Activated gamma-delta T cell treated with anti-CD3 and anti-CD28 coated beads, Interleukin-2, amount 50 U/mL, for 16 hours (primary cell): ENCODE measurements around the gene ITPR1.

Experiments
- DNase-seq: peaks from one replicate; pipeline ENCODE4 v3.0.0-alpha.2; 2020; ENCODE audit warnings: low read depth

ITPR1 gene

DNA sequence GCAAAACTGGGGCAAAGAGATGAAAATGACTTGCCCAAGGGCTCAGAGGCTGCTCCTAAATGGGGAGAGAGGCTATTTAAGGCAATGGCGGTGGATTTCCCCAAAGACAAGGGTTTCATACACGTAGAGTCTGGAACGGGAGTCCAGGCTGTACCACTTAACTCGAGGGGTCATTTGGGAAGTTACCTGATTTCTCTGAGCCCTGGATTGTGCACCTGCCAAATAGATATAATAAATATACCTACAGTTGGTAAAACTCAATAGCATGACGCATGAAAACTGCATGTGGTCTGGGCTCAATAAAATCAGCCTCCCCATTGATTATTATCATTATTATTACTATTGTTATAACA is 1.3 kb upstream of the ITPR1 start:
- DNase-seq: no peak

DNA sequence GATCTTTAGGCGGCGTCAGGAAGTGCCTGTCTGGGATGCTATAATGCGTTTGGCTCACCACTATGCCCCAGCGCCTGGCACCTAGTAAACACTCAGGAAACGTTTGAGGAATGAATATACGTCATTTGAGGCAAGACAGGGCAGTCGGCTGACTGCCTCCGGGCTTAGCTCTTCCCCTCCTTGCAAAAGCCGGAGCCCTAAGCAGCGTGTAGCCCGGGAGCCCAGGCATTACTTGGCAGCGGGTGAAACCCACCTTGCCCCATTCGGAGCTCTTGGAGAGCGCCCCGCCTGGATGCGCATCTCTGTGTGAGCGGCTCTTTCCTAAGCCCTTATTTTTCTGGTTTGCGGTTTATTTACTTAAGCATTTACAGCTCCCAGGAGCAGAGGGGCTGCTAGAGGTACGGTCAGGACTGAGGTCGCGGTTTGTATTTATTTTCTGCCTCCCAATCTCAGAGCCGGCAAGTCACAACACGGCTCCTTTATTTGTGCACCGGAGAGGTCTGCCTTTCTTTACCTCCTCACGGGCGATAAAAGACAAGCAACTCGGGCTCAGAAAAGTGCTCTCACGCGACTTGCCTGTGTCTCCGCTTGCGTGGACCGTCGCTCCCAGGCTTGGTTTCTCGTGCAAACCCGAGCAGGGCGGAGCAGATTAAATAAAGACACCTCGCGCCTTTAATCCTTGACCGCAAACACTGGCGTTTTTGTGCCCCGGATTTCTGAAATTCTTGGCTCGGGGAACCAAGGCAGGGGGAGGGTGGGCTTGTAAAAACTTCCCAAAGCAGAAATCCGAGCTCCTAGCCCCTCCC is 737 bp upstream of the ITPR1 start:
- DNase-seq: peak; percentile 30

DNA sequence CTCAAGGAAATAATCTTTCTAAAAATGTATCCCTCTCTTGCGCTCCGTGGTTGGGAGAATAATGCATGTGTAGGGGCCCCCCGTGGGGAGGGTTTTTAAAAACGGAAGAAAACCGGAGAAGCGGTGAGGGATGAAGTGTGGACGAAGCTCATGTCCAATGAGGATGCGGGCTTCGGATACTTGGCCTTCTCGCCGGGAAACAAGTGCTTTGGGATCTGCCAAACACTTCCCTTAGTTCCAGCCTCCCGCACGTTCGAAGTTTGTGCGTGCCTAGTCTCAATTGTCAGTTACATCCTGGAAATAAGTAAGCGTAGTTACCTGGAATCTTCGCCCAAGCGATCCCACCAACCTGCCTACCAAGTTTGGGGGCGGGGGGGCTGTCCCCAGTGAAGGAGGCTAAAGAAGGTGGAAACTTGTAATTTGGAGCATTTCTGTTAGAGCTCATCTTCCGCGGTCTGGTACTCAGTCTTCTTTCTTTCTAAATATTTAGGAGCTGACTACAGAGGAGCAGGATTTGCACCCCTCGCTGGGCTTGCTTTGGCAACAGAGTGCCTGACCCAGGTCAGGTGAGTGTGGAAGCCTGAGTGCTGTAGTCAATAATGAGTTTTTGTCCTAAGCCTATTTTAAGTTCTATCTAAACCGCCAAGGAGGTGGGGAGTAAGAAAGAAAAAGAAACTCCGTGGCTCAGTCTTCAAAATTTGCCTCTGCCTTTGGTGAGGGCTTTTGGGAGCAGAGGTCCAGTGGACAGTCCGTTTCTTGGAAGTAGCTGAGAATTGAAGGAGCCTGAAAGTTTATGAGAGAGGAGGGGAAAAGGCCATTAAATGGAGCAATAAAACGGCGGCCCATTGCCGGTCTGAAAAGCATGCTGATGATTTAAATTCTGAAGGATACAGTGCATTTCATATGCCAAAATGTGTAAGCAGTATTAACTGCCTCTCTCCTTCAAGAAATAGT is 1.1 kb downstream of the ITPR1 start:
- DNase-seq: no peak

DNA sequence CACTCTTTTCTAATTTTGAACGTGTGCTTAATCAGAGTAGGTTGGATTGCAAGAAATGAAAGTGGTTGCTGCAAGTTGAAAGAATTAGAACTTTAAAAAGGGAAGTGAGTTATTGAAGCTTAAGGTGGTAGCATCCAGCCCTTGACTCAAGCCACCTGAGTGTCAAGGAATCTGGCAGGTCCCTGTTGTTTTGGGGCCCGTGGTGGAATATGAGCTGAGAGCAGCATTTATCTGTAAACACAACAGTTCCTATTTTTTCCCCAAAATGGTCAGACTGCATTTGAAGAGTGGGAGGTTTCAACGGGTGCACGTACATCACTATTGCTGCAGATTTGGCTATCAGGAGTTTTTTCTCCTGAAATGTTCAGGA is 1.7 kb downstream of the ITPR1 start:
- DNase-seq: no peak

DNA sequence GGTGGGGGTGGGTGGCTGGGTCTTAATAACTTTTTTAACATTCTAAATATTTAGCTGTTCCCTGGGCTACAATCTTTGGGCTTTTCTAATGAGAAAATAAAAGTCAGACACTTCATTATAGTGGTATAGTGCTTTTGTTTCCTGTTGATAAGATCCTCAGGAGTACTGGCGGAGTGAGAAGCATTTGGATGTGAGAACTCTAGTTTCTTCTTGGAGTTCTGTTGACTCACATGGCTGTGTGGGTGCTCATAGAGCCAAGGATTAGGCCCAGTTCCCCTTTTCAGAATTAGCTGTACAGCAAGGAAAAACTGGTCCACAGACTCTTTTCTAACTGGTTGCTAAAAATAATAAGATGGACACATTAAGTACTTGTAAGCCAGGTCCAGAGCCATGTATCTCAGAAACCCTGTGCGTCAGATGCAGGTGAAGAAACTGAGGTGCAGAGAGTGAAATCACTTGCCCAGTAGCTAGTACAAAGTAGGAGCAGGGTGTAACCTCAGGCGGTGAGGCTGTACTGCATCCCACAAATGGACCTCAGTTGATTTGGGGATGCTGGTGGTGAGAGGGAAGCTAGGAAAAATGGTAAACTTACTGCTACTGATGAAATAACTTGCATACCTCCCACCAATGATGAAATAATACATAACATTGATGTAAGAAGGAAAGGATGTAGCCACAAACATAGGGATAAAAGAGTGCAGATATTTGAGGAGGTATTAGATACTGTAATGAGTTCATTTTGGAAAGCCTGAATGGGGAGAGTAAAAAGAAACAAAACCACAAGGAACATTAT is 2.3 kb downstream of the ITPR1 start:
- no peak for DNase-seq

DNA sequence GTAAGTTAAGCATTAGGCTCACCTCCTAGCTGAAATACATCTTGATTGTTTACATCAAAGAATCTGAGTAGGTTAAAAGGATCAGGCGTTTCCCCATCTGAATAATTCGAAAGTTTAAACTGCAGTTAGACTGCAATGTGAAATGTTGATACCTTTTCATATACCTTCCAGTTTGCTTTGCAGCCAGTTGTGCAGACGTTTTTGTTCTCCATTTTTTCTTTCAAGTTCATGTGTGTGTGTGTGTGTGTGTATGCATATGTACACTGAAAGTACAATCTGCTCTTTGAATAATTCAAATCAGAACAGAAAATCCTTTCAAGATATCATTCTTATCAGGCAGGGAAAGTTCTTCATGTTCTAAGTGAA is 2.9 kb downstream of the ITPR1 start:
- no peak for DNase-seq

DNA sequence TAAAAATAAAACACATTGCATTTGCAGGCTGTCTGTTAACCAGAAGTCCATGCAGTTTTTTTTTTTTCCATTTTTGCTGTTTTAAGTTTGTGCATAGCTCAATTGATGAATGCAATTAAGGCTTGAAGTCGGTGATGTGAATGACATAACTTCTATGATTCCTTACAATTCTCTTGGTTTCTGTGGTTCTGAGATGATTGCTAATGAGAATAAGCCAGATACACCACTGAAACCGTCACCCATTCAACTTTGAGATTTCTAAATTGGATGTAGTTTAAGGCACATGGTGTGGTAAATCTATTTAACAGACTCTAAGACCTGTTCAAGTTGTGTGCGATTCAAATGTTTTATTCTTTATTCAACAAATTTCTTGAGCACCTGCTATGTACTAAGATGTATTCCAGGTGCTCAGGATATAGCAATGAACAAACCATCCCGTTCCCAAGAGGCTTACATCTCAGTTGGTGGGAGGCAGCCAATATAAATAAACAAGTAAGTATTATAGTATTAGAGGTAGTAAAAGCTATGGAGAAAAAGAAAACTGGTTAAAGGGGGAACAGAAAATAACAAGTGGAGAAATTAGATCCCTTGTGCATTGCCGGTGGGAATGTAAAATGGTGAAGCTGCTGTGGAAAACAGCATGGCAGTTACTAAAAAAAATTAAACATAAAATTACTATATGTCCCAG is 4.0 kb downstream of the ITPR1 start:
- DNase-seq: no peak

DNA sequence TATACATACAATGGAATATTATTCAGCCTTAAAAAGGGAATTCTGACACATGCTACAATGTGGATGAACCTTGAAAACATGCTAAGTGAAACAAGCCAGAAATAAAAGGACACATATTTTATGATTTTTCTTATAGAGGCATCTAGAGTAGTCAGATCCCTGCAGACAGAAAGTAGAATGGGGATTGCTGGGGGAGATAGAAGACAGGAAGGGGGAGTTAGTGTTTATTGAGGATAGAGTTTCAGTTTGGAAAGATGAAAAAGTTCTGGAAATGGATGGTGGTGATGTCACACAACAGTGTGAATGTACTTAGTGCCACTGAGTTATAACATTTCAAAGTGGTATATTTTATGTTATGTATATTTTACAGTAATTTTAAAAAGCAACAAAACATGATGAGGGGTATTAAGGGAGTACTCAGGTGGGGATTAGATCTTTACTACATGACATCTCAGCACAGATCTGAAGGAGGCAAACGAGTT is 4.7 kb downstream of the ITPR1 start:
- no peak for DNase-seq

DNA sequence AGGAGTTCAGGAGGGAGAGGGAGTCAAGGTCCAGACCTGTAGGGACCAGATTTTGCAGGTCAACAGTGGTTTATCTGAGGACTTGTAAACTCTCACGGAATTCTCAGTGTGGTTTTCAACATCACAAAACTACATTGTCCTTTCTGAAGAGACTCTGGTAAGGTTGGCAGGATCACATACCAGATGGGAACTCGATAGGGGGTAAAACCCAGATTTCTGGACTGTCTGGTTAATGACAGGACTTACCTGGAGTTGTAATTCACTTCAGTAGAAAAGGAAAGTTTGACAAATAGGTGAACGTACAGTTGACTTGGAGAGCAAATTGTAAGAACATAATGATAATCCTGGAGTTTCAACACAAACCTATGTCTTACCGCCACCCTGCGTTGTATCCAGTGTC is 5.3 kb downstream of the ITPR1 start:
- DNase-seq: no peak

DNA sequence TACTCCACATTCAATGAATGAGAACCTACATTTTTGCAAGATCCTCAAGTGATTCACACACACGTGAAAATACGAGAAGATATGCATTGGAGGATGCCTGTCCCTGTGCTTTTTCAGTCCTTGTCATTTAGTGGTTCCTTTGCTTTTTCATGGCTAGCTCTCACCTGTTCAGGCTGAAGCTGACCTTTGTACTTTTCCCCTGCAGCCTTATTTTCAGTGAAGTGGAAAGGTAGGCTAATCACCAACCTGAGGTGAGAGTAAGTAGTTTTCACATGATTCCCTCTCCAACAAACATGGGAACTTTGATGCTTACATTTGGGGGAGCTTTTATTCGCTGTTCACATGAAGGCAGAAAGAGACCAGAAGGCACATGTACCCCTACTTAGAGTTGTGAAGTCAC is 8.3 kb downstream of the ITPR1 start:
- DNase-seq: no peak

DNA sequence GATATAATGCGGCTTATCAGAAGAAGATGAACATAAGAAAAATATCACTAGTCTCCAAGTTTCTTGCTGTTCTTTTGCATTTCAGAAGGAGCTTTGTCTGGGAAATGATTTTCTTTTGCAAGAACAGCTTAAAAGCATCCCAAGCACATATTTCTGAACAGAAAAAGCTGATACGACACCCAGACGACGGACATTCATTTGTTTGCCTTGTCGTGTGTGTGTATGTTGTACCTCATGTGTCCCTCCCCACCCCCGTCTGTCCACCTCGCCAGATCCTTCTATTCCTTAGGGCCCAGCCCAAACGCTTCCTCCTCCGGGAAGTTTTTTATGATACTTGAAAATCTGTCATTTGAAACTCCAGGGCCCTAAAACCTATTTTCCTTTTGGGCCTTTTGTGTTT is 8.8 kb downstream of the ITPR1 start:
- DNase-seq: no peak

DNA sequence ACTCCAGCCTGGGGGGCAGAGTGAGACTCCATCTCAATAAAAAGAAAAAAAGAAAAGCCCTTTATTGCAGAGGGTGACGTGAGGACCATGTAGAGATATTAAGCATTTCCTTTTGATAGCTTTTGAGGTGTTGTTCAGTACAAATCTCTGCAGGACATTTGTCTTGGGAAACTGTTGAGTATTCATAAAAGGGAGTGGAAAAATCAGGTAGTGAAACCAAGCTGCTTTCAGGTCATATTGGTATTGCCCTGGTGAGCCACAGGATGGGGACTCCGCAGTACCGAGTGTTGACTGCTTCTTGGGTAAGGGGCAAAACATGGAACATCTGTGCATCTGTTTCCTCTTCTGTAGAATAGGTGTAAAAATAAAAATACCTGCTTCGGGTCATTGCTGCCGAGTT is 9.9 kb downstream of the ITPR1 start:
- no peak for DNase-seq

DNA sequence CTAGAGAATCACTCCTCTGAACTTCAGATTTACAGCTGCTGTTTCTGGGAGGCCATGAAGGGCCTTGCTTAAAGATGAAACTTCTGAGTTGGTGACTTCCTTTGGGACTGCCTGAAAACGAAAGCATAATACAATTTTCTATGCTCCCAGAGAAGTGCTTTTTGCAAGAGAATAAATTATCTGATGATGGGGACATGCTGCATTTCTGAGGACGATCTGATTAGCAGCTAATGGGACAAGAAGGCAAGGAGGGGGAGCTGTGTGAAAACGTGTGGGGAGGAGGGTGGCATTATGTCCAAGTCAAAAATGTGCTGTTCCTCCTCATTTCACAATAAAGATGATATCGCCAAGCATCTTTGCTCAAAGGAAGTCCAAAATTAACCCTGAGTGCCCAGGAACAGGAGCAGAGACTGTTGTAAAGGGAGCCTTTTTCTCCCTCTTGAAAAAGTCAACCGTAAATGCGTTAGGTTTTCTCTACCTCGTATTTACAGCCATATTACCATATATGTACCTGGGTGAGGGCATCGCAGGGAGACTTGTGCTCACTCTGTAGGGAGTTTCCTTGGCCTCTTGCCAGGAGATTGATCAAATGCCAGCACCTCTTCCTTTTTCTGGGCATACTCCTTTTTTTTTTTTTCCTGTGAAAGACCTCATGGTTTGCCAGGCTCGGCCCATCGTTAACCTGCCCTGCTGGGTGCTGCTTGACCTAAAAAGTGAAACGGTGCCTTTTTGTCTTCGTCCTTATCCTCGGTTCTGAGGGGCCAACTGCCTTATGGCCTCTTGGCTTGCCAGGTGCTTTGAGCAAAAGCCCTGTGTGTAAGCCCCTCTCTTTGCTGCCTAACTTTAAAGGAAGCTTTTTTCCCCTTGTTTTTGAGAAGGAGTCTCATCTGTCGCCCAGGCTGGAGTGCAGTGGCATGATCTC is 11.5 kb downstream of the ITPR1 start:
- DNase-seq: no peak

DNA sequence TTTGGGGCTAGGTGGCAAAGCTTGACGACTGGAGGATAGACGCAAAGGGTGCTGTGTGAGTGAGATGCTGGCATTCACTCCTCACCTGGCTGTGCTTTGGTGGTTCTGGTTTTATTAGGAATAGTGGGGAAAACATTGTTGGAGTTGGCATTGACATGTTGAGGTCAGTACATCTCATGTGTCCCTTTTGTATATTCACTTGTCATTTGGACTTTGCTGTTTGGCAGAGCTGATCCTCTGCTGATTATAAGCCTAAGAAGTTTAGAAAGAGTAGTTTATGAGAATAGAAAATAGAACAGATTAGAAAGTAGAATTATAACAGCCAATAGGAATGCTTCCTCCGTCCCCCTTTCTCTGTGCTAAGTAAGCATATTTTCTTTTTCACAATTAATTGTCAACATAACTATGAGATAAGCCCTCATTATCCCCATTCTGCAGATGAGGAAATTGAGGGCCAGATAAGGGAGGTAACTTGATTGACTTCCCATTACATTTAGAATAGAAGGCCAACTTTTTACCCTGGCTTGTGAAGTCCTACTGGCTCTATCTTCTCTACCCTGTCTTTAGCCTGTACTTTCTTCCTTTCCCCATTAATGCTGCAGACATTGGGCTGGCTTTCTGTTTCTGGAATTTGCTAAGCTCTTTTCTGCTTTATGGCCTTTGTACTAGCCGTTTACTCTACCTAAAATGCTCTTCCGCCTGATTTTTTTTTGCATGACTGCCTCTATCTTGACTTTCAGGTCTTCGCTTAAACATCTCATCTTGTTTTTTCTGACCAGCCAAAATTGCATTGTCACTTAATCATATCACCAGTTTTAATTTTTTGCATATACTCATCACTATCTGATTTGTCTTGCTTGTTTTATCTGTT is 12.8 kb downstream of the ITPR1 start:
- no peak for DNase-seq

DNA sequence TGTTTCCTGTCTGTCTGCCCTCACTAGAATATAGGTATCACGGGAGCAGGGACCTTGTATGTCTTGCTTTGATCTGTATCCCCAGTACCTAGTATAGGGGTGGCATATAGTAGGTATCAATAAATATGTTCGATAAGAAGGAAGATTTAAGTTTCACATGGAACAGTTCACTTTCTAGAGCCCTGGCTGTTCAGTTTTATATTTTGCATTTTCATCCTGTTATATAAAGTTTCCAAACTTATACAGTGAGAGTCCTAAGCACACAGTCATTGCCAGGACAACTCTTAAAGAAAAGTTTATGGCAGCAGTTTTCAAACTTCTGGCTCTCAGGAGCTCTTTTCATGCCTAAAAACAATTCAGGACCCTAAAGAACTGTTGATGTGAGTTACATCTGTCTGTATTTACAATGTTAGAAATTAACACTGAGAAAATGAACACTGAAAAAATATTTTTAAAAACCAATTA is 13.4 kb downstream of the ITPR1 start:
- DNase-seq: no peak

DNA sequence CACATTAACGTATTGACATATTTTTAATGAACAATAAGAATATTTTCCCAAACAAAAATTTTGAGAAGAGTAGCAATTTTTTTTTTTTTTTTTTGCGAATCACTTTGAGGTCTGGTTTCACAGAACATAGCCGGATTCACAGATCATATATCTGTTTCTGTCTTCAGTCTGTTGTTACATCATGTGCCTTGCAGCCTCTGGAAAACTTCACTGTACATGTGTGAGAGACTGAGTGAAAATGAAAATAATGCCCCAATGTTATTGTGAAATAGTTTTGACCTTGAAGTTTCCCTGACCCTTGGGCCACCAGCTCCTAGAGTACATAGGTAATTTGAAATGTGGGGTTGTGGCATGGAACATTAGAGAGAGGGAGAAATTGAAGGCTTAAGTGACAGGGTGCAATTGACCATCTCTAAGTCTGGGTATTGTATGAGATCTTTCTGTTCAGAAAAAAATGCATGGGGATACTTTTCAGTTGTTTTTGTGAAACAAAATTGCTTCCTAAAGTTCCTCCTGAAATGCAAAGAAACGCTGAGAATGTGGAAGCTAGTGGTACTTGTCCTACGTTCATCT is 14.0 kb downstream of the ITPR1 start:
- DNase-seq: no peak

DNA sequence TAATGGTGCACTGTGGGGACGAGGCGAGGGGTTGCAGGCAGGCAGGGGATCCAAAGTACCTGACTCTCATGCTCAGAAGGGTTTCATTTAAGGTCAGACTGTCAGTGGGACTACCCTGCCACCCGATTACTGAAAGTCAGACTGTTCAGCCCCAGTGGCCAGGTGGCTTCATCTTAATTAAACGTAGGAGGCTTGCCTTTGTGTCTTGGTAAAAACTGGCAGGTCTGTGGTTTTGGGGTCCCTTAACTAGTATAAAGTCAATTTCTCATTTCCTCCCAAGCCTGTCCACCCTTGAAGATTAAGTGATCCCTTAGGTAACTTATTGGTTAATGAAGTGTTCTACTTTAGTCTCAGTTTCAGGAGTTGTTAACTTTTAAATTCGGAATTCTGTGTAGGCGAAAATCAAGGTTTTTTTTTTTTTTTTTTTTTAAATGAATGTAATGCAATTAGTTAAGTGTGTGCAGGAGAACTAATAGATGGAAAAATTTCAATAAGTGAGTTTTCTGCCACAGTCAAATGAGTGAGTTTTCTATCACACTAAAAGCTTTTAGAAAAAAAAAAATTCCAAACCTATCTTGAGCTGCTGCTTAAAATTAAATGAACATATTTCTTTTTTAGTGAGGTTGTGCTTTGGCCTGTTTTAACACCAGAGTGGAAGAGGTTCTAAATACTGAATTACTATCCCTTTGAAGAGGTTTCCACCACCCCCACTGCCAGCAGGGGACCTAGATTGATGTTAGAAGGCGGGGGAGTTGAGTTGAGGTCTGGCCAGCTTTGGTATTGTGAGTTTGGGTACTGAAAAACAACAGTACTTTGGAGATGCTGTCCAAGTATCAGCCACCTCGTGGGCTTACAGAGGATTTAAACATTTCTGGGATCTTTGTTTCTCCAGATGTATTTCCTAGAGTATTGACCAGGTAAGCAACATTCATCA is 15.2 kb downstream of the ITPR1 start:
- DNase-seq: no peak

DNA sequence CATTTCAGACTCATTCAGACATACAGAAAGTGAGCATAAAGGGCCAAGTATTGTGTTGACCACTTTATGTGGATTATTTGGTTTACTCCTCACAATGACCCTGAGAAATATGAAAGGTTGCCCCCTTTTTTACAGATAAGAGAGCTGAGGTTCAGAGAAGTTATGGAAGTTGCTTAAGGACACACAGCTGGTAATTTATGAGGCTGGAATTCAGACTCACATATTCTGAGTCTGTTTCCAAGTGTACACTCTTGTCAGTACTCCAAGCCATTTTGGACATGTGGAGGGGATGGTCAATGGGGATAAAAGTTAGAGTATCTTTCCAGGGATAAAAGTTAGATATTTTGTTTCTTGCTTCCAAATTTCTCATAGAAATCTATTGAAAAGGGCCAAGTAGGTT is 15.9 kb downstream of the ITPR1 start:
- DNase-seq: no peak
